ENCODE data around the gene LDHAL6A.

The LDHAL6A gene

GRCh38 chr11:18491924-18492323, 36.3 kb downstream of the LDHAL6A start:
- no peak for DNase-seq

DNA sequence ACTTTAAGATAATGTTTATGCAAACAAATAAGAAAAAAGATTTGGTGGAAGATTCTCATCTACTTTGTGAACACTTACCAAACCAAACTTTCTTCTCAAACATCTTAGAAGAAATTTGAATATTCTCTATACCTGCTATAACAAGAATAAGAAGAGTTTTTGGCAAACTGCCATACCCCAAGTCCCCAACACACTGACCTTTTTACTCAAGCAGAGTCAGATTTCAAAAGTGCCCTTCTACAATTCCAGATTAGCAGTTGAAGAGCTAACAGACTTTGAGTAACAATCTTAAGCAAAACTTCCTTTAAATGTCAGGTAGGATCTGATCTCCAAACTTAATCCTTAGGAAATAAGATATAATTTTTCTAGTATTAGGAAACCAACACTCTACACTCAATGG, 37.2 kb downstream of the LDHAL6A start:
- DNase-seq = no peak

DNA sequence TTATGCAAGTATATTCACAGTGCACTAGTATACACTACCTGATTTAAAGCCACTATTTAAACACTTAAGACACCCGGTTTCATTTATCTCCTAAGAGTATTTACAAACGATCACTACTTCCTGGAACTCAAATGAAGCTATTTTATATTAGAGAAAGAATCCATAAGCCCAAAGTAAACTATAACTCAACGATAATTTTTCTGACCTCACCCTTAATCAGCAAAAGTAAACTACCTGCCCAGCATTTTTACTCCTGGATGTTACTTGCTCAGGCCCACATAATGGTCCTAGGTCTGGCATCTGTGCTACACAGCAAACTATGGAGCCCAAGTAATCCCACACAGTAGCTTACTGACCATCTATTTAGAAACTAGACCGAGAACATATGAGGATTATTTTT, 37.7 kb downstream of the LDHAL6A start:
- DNase-seq = no peak

DNA sequence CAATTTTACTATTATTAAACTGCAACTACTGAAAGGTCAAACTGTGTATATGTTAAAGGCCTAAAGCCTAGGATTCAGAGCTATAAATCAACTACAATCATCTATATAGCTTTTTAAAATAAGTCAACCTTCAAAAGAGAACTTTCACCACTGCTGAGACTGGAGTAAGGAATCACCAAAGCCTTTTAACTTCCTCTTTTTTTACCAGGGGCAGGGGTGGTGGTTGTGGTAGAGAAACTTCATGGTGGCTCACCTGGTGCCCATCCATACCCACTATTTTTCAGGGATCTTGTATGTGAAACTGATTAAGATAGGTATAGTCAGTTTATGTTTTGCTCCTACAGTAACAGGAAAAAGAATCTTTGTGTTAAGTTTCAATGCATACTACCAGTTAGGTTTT, 39.6 kb downstream of the LDHAL6A start:
- DNase-seq = no peak

- no peak for DNase-seq
Observed at GRCh38 chr11:18495703-18496102, 40.0 kb downstream of the LDHAL6A start.

DNA sequence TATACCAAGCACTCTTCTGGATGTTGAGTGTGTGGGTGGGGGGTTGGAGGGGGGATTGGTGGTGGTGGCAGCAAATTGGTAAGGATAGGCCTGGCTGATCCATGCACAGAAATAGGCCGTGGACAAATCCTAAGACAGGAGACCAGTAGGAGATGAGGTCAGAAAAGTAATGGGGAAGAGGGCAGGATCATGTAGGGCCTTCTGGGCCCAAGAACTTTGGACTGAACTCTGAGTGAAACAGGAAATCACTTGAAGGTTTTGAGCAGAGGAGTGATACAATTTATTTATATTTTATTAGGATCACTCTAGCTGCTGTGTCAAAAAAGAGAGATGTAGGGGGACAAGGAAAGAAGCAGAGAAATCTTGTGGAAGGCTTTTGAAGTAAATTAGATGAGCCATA, 42.4 kb downstream of the LDHAL6A start:
- no peak for DNase-seq

DNA sequence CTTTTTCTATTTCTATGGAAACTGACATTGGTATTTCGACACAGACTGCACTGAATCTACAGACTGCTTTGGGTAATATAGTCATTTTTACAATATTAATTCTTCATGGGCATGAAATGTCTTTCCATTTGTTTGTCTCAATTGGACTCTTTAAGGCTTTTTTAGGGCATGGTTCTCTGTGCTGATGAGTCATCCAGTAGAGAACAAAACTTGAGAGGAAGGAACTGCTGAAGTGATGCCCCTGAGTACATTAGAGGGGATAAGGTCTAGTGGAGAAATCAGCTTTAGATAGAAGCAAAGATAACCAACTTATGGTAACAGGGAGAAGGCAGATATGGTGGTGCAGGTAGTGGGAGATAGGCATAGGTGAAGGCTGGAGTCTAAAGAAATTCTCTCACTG, 46.0 kb downstream of the LDHAL6A start:
- DNase-seq = no peak

GRCh38 chr11:18502352-18502751, 46.7 kb downstream of the LDHAL6A start:
- no peak for DNase-seq

GRCh38 chr11:18521122-18521521, 65.5 kb downstream of the LDHAL6A start:
- no peak for DNase-seq

GRCh38 chr11:18522388-18522787, 66.7 kb downstream of the LDHAL6A start:
- DNase-seq = no peak

DNA sequence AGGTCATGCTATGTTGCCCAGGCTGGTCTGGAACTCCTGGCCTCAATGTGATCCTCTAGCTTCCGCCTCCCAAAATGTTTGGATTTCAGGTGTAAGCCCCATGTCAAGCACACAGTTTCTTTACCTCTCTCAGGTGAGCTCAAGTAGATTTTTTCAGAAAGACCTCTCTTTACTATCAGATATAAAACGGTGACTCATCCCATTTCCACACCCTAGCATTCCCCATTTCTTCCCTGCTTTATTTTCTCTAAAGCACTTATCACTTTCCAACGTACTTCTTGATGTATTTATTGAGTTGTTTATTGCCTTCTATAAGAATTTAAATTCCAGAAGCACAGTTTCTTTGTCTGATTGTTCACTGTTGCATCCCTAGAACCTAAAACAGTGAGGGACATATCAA, 67.4 kb downstream of the LDHAL6A start:
- DNase-seq = no peak

DNA sequence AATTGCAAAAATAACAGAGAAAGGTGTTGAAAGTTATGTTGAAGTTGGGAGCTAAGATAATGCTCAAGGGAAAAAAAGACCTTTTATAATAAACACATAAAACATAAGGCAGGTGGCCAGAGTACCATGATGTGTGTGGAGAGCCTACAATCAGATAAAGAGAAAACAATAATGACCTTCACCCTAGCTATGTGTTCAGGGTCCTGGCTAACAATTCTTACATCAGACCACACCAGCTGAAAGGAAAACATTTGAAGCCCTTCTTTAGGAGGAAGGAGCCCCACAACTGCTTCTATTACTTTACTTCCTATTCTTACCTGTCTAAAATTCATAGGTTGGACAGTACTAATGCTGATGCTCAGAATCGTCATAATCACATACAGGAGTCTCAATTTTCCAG, 68.6 kb downstream of the LDHAL6A start:
- no peak for DNase-seq

DNA sequence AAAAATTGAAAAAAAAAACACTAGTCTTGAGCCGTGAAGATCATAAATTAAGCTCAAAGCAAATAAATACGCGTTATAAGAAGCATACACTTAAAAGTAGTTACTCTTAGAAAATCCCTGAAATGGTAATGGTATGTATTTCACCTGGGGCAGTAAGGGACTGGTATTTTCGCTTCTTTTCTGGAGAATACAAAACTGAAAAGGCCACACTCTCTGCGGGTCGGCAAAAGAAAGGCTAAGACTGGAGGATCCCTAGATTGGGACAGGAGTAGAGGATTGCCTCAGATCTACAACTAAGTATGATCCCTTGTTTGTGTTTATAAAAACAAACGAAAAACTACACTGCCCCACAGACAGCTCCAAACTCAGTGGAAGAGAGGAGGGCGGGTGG, 70.5 kb downstream of the LDHAL6A start:
- DNase-seq = no peak

DNA sequence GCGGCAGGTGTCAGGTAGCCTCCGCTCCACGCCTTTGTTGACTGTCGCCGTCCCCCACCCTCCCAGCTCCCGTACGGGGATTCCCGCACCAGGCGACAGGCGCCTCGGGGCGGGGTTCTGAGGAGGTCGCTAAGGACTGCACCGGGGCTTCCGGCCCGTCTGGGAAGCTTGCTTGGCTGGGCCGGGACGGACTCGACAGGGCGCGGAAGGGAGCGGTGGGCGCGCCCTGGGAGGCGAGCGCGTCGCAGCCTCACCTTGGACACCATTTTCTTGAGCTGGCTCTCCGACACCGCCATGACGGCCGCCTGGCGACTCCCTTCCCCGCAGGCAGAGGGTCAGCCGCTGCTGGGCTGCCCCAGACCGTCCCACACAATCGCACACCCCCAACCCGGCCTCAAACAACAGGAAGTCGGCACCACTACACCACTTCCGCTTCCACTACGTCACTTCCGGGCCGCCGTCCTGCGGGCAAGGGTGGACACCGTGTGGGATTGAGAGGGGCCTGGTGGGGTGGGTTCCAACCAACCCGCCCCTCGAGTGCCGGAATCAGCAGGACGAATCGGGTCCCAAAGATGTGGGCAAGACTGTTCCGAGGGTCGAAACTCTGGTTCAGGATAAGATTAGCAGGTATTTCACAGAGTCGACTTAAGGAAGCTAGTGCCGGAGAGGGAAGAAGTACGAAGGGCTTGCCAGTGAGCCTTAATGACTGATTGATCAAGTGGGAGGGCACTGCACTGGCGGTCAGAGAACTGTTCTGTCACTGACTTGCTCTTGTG, 71.1 kb downstream of the LDHAL6A start, which contains the start of gene TSG101:
TSG101 (minus strand) TSS at position 422 of the 776 bp plus-strand sequence; CDS start at position 296, 126 bp downstream.
- DNase-seq = peak; percentile 89

GRCh38 chr11:18527512-18527911, 71.9 kb downstream of the LDHAL6A start:
- DNase-seq = no peak
